ENCODE measurements around the gene H2BK1.

The H2BK1 gene

GRCh38 chr7:151210087-151210854 is at the start of gene H2BK1:
Gene H2BK1, minus strand, starts transcription at chr7:151210488. Its CDS starts 170 bp downstream, at chr7:151210318.
- DNase-seq, result no peak

- no peak for DNase-seq
These were observed 47.7 kb upstream of the H2BK1 start for GRCh38 chr7:151257990-151258389.

DNA sequence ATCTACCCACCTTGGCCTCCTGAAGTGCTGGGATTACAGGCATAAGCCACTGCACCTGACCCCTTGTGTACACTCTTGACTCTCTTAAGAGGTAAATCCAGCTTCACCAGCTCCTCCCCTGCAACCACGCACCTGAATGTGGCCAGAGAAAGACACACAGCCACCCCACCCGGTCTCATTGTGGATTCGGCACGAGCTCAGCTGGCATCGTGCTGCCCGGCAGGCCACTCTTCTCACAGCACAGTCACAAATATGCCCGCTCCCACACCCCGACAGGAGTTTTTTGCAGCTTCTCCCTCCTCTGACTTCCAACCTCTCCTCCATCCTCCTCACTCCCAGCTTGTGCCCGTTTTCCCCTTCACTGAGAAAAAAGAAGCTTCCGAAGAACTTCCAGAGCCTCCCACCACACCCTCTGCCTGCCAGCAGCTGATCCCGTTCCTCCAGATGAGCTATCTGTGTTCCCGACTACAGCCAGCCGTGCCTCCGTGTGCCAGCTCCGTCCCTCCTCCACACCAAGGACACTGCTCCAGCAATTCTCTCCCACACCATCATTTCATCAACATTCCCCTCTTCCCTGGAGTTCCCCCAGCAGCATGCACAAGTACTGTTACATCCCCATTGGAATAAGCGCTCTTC is 46.2 kb upstream of the H2BK1 start:
- no peak for DNase-seq

GRCh38 chr7:151255390-151255789 is 45.1 kb upstream of the H2BK1 start:
- no peak for DNase-seq

- no peak for DNase-seq
These were observed 44.6 kb upstream of the H2BK1 start for GRCh38 chr7:151254851-151255250.

DNA sequence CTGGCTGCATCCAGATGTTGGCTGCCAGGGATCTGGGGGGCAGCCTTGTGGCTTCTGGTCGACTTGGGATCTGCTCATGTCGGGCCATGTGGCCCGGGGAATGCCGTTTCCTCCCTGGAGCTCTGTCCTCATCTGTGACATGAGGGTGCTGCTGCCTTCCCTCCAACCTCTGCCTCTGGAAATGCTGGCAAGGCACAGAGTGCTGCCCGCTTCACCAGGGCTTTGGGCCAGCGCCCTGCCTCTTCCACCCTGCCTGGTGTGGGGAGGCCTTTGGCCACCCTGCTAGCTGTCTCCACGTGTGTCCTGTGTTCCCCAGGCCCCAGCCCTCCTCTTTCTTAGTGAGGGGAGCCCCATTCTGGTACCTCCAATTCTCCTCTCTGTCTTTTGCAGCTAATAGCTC is 44.0 kb upstream of the H2BK1 start:
- DNase-seq, result no peak

DNA sequence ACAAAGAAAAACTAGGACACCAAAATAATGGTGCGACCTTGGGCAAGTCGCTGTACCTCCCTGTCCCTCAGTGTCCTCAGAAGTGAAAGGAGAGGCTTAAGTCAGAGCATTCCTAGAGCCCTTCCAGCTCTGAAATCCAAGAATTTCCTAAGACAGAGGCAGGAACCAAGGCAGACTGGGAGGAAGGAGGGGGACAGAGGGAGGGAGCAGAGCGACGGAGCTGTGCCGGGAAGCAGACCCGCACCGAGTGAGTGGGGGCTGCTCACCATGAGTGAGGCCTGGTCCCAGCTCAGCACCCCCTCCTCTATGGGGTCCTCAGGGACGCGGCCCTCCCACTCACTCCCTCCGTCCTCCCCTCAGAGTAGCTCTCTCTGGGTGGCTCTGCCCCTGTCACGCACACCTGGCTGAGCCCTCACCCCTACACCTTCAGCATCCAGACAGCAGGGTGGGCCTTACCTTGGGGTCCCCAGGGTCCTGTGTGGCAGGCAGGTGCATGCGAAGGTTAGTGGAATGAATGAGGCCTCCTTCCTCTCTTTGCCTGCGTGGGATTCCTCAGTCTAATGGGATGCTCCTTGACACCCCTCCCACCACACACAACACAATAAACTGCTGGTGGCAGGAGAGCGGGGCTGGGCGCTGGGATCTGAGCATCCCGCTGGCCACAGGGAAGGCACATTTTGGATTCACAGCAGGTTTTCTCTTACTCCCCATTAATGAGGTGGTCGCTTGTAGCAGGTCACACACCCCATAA is 42.8 kb upstream of the H2BK1 start:
- DNase-seq, result no peak

GRCh38 chr7:151252561-151252835 is 42.2 kb upstream of the H2BK1 start:
- no peak for DNase-seq

DNA sequence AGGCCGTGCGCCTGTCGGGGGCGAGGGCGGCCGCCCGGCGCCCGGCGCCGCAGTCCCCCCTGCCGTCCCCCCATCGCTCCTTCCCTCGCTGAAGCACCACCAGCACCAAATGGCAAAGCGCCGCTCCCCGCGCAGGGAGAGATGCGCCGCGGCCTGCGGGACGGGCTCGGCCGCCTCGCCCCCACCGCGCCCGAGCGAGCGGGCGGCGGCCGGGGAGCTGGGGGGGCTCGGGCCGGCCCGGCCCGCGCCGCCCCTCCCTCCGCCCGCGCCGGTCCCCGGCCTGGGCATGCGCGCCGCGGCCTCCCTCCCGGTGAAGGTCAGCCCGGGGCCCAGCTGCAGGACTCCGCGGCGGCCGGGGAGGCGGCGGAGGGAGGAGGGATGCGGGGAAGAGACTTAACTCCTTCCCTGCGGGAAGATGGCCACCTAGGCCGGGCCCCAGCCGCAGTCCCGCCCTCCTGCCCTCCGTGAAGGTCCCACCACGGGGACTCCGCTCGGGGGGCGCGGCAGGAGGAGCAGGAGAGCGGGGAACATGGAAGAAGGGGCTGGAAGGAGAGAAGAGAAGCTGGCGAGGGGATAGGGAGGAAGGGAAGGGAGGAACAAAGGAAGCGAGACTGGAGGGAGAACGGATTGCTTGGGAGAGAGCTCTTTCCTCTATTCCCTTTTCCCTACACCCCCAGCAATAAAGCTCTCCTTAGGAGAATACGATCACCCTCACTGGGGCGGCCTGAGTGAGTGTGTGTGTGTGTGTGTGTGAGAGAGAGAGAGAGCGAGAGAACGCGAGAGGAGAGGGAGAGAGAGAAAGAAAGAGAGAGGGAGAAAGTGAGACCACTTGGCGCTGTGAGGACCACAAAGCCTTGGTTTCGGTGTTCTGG is 41.6 kb upstream of the H2BK1 start:
- peak; percentile 69 for DNase-seq

DNA sequence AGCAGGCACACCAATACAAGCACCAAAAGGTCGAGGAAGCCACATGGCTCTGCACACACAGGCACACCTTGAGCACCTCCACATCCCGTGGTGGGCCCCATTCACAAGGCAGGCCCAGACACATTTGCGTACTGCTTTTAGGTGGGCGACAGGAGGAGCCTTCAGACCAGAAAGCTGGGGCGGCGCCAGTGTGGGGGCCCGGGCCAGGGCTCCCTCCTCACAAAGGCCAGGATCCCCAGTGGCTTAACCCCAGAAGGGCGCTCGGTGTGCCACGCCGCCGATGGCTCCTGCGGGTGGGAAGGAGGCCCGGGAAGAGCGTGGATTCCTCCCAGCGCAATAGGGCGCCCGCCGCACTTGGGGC is 41.0 kb upstream of the H2BK1 start:
- DNase-seq, result no peak

DNA sequence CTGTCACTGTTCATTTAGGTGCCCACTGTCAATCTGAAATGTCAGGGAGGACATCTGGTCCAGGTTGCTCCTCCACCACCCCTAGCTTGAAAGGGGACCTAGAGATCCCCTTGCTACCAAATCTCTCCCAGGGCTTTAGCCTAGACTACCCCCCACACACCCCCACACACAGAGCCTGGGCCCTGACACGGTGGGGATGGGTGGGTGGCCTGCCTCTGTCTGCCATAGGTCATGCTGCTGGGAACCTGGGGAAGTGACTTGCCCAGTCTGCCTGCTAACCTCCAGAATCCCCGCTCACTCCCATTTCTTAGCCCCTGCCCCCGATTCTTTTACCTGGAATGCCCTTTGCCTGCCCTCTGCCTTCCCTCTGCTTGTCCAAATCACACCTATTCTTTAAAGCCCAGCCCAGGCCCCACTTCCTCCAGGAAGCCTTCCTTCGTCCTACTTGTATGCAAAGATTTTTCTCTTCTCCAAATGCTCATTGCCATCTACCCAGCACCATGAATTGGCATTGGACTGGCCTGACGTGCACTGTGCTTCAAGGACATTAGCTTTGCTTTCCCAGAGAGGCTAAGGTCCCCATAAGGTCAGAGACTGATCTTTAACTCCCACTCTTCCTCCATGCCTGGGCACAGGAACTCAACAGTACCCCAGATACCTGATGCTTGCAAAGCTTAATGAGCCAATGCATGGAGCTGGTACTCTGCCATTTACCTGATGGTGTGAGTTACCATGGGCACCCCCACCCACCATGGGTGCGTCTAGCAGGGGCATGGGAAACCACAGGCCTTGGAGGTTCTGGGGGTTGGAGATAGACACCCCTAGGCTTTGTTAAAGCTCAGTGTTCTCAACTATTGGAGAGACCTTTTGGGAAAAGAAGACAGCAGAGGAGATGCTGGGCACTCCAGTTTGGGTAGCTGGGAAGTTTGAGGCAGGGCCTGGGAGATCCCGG is 40.2 kb upstream of the H2BK1 start:
- no peak for DNase-seq

GRCh38 chr7:151249732-151250072 is 39.4 kb upstream of the H2BK1 start:
- DNase-seq, result peak; percentile 61

DNA sequence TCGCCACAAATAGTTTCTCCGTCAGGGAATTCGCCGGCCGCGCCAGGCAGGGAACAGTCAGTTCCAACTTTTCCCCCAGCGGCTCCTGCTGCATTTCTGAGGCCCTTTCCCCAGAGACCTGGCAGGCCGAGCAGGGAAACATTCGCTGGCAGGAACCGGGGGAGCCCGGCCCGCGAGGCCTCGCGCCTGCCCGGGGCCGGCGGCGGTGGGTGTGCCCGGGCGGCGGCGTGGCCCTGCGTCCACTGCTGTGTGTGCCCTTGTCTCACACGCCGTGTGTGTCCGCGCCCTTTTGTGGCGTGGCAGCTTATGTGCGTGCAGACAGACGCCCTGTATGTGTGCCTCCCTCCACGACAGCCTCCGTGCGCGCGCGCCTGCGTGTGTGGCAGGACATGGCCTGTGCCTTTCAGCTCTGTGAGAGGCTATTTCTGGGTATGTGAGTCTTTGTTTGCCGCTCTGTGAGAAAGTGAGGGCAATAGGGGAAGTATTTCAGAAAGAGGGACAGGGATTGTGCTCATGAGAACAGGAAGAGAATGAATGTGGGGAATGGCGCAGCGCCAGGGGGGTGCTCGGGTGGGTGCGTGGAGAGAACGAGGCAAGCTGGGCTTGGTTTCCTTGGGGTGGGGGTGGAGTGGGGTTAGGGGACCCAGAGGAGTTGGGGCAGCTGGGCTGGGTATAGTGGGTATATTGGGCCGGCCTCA is 38.9 kb upstream of the H2BK1 start:
- DNase-seq, result peak; percentile 58

DNA sequence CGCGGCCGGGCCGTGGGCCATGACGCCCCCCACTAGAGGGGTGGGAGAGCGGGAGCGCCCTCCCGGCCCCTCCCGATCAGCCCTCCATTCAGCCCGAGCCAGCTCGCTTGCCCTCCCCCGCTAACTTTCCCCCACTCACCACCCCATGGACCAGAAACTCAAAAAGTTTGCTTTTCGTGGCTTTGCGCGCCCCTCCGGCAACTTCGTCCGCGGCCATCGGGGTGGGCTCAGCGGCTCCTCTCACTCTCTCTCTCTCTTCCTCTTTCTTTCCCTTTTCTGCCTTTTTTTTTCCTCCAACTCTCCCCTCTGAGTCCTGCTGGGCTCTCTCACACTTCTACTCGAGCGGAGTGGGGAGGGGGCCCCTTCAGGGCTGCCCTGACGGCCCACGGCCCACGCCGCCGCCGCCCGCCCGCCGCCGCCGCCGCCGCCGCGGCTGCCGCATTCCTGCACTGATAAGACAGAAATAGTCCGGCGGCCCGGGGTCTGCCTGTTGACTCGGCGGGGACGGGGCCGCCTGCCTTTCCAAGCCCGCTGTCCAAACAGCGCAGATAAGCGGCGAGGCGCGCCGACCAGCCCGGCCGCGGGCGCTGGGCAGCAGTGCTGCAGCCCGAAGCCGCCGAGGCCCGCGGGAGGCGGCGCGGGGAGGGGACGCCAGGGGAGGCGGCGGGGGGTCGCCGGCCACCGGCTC is 38.2 kb upstream of the H2BK1 start, which contains the start of gene SMARCD3:
SMARCD3 (minus strand) TSS at position 349 of the 688 bp plus-strand sequence; CDS start at position 217, 132 bp downstream.
- DNase-seq, result peak; percentile 64

DNA sequence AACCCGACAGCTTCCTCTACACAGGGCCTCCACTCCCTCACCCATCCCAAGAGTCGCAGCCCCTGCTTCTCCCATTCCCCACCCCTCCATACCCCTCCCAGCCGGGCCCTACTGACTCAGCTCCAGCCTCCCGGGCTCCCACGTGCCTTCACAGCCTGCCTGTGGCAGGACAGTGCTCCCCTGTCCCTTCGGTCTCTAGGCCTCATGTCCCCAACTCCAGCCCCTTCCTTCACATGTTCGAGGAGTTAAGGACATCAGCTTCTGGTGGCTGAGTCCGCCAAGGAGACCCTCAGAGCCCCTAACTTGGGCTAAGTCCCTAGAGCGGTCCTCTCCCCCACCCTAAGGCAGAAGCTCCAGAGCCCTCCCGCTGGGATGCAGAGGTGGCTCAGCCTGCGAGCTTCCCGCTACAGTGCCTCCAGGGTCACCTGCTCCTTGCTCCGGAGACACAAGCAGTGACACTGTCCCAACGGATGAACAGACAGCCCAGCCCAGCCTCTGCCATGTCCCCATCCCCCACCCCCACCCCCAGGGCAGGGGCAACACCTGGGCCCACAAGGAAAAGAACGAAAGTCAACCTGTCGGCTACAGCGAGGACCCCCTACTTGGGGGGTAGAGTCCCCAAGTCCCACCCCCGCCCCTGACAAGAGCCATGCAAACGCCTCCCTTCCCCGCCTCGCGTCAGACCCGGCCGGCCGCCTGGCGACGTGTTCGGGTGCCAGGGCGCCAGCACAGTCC is 37.5 kb upstream of the H2BK1 start:
- DNase-seq, result no peak

- no peak for DNase-seq
These were observed 36.7 kb upstream of the H2BK1 start for GRCh38 chr7:151246851-151247580.

DNA sequence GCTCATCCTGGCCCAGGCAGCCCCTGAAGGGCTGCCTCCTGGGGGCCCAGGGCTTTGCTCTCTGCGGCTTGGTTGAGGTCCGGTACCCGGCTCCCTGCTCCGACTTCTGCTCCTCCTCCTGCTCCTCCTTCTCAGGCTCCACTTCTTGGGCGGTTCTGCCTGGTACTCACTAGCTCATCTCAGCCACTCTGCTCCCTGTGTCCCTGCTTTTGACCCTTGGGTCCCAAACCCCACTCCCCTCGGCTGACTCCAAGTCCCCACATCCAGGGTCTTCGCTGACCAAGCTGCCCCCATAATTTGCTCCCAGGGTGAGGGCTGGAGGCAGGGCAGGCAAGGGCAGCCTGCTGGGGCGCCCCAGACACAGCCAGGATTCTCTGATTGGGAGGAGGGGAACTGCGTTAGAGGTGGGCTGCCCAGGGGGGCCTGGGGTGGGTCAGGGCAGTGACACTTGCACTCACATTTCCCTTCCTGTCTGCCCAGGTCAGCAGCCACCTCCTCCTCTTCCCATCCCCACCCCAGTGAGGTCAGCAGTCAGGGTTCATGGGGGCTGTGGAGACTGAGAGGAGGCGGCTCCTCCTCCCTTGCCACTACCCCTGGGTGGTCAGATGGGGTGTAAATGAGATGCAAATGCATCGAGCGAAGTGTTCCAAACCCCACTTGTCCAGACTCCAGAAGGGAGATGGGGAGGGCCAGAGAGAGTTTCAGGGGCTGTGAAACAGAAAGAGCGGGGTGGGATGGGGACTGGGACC is 36.0 kb upstream of the H2BK1 start:
- no peak for DNase-seq

DNA sequence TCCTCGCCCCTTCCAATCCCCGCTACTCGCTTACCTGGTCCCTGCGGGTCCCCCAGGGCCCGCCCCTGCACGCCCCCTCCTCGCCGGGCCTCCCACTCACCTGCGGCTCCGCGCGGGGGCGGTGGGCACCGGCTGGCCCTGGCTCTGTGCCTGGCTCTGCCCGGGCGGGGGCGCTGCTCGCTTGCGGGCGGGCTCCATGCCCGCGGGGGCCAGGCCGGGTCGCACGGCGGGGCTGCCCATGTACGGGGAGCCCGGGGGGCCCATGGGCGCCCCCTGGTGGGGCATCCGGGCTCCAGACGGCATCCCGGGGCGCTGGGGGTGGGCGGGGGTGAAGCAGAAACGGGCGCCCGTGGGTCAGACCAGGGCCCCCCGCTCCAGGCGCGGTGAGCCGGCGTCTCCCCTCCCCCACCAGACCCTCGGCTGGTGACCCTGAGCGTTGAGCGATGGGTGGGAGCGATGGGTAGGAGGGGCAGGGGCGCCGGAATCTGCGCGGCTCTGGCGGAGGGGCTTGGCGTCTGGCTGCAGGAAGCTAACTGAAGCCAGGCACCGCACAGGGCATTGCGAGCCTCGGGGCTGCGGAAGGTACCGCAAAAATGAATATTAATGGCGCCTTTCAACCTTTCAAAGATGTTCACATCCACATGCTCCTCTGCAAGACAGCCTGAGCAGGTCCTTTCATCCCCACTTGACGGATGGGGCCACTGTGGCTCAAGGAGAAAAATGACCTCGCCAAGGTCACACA is 35.2 kb upstream of the H2BK1 start:
- peak; percentile 28 for DNase-seq

Data from fibroblast of upper back skin (primary cell).